ENCODE measurements around the gene PWWP2B. TPM values are rescaled to one million over a fixed set of nuclear protein-coding genes. Genes with fewer than 3 reads are reported as not detected.

PWWP2B gene
- total RNA-seq, 1 experiment from 2014 or later, result 12.2 TPM

- CTCF ChIA-PET, result interaction anchor here (0.7 to 3.5 kb wide), 13 partner anchors 13 to 342 kb away, joined by 3 to 23 read pairs (median 4); no protein-coding TSS in a partner anchor
- no peak overlapping the region for H3K27ac Mint-ChIP-seq
- H3K9me3 Mint-ChIP-seq, result no peaks in the 10 kb centered on the region
- peaks cover 19% of the 10 kb centered on the region for H3K4me1 Mint-ChIP-seq
- ATAC-seq (no peak), DNase-seq (ENCODE audit: low spot score) (no peak)
- H3K36me3 Mint-ChIP-seq, result no peaks in the 10 kb centered on the region
- TF ChIP-seq GABPB1 (CRISPR knock-in tag; IDR thresholded peaks at IDR 0.05) (no peak), ESRRA (CRISPR knock-in tag; IDR thresholded peaks at IDR 0.05; ENCODE audit: borderline replicate concordance) (no peak), PRDM15 (CRISPR knock-in tag; IDR thresholded peaks at IDR 0.05) (no peak), ZSCAN18 (CRISPR knock-in tag; IDR thresholded peaks at IDR 0.05) (no peak), ZNF416 (CRISPR knock-in tag; IDR thresholded peaks at IDR 0.05) (no peak), RORB (CRISPR knock-in tag; IDR thresholded peaks at IDR 0.05) (no peak), MAX (CRISPR knock-in tag; IDR thresholded peaks at IDR 0.05) (no peak), ZNF532 (CRISPR knock-in tag; IDR thresholded peaks at IDR 0.05; ENCODE audit: borderline replicate concordance) (no peak), E2F1 (CRISPR knock-in tag; IDR thresholded peaks at IDR 0.05) (no peak), PRRX2 (CRISPR knock-in tag; IDR thresholded peaks at IDR 0.05) (no peak), KAT7 (CRISPR knock-in tag; IDR thresholded peaks at IDR 0.05; ENCODE audit: borderline replicate concordance) (no peak), FOXP4 (CRISPR knock-in tag; IDR thresholded peaks at IDR 0.05) (no peak), ZNF512 (CRISPR knock-in tag; IDR thresholded peaks at IDR 0.05; ENCODE audit: borderline replicate concordance) (no peak), ZNF396 (CRISPR knock-in tag; IDR thresholded peaks at IDR 0.05; ENCODE audit: borderline replicate concordance) (no peak), RELA (CRISPR knock-in tag; IDR thresholded peaks at IDR 0.05; ENCODE audit: borderline replicate concordance) (no peak), NFATC4 (CRISPR knock-in tag; IDR thresholded peaks at IDR 0.05) (no peak)
- TF ChIP-seq, protein P1, sequence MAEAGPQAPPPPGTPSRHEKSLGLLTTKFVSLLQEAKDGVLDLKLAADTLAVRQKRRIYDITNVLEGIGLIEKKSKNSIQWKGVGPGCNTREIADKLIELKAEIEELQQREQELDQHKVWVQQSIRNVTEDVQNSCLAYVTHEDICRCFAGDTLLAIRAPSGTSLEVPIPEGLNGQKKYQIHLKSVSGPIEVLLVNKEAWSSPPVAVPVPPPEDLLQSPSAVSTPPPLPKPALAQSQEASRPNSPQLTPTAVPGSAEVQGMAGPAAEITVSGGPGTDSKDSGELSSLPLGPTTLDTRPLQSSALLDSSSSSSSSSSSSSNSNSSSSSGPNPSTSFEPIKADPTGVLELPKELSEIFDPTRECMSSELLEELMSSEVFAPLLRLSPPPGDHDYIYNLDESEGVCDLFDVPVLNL (CRISPR knock-in tag; IDR thresholded peaks at IDR 0.05; ENCODE audit: borderline replicate concordance, low read depth), result no peak
- TF ChIP-seq, protein P2, sequence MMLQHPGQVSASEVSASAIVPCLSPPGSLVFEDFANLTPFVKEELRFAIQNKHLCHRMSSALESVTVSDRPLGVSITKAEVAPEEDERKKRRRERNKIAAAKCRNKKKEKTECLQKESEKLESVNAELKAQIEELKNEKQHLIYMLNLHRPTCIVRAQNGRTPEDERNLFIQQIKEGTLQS (CRISPR knock-in tag; conservative IDR thresholded peaks at IDR 0.05), result no peak
- H3K4me3 Mint-ChIP-seq, result no peak overlapping the region
- no peaks in the 10 kb centered on the region for H3K27me3 Mint-ChIP-seq (ENCODE audit: low read depth)
- POLR2A ChIA-PET, result interaction anchor here (0.6 kb wide), 1 partner anchor 54 kb away, joined by 5 read pairs; the partner anchor contains the start of gene PWWP2B
Observed at GRCh38 chr10:132451506-132452215, 54.7 kb downstream of the PWWP2B start.

Data from WTC11 (cell line).